ENCODE data around the gene RPH3AL. TPM values are rescaled to one million over a fixed set of nuclear protein-coding genes. Genes with fewer than 3 reads are reported as not detected.

RPH3AL gene
- total and polyA plus RNA-seq, 10 of the 15 experiments (the other 5 are each of a cell fraction or from before 2014, with no cell fraction given): 0.04 to 1.2 (median 0.47) TPM; not detected in 2

DNA sequence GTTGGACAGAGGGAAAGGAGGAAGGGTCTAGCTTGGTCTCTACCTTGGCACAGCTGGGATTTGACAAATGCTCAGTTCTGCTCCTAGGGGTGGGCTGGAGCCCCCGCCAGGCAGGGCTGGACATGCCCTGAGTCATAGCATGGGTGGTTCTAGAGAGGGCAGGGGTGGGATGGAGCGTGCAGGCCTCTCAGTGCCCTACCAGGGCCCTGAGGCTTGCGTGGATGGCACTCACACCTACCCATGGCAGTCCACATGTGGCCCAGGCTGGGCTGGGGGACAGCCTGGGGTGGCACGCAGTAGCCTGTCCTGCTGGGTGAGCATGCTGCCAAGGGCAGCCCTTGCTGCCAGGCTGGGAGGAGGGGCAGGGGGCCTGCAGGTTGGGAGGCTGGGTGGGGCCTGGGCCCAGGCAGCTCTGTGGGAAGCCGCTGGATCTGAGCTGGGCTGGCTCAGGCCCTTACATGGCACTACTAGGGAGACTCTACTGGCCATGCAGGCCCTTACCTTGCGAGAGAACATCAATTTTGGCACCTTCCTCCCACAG is 182.4 kb downstream of the RPH3AL start:
- SMC1A ChIA-PET (ENCODE audit: uncharacterized antibody, unreplicated experiment): no interaction called here
- ATAC-seq: no peak
- in situ Hi-C loops (cut with MboI) (no loop called here), intact Hi-C loops (cut with micrococcal nuclease; ENCODE audit: unreplicated experiment) (no loop called here)
- CTCF ChIA-PET: no interaction called here
- Histone ChIP-seq H3K4me3 (no peak overlapping the region), H3K4me1 (ENCODE audit: control insufficient read depth, insufficient read depth, low read length) (peaks cover 5% of the 10 kb centered on the region; the same call in 1 of the 2 replicates), H3K27ac (ENCODE audit: control insufficient read depth, insufficient read depth) (no peak overlapping the region), H3K4me2 (ENCODE audit: control insufficient read depth, insufficient read depth) (no peak overlapping the region), H4K20me1 (ENCODE audit: control insufficient read depth, insufficient read depth) (no peaks in the 10 kb centered on the region), H2AFZ (ENCODE audit: control insufficient read depth, low read depth, low read length) (no peak overlapping the region), H3K79me2 (ENCODE audit: control insufficient read depth, insufficient read depth, low read length) (no peaks in the 10 kb centered on the region), H3K27me3 (replicated peaks in 1 of 2; ENCODE audit: control insufficient read depth in 2 of 2, insufficient read depth in 2 of 2, low read length in 1 of 2) (no peaks in the 10 kb centered on the region; a peak in 2 of 4 replicates), H3K9me3 (replicated peaks; ENCODE audit: control insufficient read depth, insufficient read depth, low read length) (no peaks in the 10 kb centered on the region; the same call in 2 of the 3 replicates), H3K36me3 (ENCODE audit: control insufficient read depth in 2 of 2, insufficient read depth in 2 of 2, low read length in 1 of 2) (no peaks in the 10 kb centered on the region), H3K9ac (ENCODE audit: control insufficient read depth, insufficient read depth, low read length) (no peak overlapping the region)
- TF ChIP-seq POLR2AphosphoS2 (IDR thresholded peaks at IDR 0.05; ENCODE audit: low read depth, low read length): no peak
- TF ChIP-seq NFIC (IDR thresholded peaks at IDR 0.05; ENCODE audit: low read depth, low read length): no peak
- no peak for TF ChIP-seq PML (IDR thresholded peaks at IDR 0.05; ENCODE audit: low read length)
- TF ChIP-seq RCOR1 (conservative IDR thresholded peaks at IDR 0.05; ENCODE audit: low read depth, low read length): no peak
- no peak for TF ChIP-seq RAD21 (IDR thresholded peaks at IDR 0.05; ENCODE audit: insufficient read depth, low read depth, low read length)
- TF ChIP-seq, protein P1, sequence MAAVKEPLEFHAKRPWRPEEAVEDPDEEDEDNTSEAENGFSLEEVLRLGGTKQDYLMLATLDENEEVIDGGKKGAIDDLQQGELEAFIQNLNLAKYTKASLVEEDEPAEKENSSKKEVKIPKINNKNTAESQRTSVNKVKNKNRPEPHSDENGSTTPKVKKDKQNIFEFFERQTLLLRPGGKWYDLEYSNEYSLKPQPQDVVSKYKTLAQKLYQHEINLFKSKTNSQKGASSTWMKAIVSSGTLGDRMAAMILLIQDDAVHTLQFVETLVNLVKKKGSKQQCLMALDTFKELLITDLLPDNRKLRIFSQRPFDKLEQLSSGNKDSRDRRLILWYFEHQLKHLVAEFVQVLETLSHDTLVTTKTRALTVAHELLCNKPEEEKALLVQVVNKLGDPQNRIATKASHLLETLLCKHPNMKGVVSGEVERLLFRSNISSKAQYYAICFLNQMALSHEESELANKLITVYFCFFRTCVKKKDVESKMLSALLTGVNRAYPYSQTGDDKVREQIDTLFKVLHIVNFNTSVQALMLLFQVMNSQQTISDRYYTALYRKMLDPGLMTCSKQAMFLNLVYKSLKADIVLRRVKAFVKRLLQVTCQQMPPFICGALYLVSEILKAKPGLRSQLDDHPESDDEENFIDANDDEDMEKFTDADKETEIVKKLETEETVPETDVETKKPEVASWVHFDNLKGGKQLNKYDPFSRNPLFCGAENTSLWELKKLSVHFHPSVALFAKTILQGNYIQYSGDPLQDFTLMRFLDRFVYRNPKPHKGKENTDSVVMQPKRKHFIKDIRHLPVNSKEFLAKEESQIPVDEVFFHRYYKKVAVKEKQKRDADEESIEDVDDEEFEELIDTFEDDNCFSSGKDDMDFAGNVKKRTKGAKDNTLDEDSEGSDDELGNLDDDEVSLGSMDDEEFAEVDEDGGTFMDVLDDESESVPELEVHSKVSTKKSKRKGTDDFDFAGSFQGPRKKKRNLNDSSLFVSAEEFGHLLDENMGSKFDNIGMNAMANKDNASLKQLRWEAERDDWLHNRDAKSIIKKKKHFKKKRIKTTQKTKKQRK (IDR thresholded peaks at IDR 0.05; ENCODE audit: low read depth, low read length): no peak
- no peak for TF ChIP-seq E2F8 (IDR thresholded peaks at IDR 0.05; ENCODE audit: low read depth, partially characterized antibody)
- no peak for FAIRE-seq
- POLR2A ChIA-PET: no interaction called here
- no peak for DNase-seq (ENCODE audit: low read depth, low spot score)
- WGBS (ENCODE audit: insufficient coverage, insufficient replicate concordance, low lambda C conversion rate, missing lambda C conversion rate): 5% methylated on average over 6 of the region's 6 CpGs
- no TSS peak for BruUV-seq (replicated peaks)
- RAD21 ChIA-PET (ENCODE audit: unreplicated experiment): no interaction called here
